Stimulated activated CD4-positive, alpha-beta T cell treated with anti-CD3 and anti-CD28 coated beads, Interleukin-1b, Interleukin-23, amount 100 ng/mL, for 24 hours (primary cell): ENCODE measurements around the gene POLR3K.
"Not testable (repeated sequence)": the region's sequence is repeated elsewhere in the genome, so short reads cannot be mapped to it uniquely, and the experiment has no call there.

Experiments used
- DNase-seq, 4 experiments: peaks; one replicate each; pipeline ENCODE4 v3.0.0-alpha.2; 2020; ENCODE audit warnings: low read depth in 4 of 4, low spot score in 1 of 4

Gene POLR3K

GRCh38 chr16:47234-47633 lies 6.2 kb downstream of the POLR3K start:
- no peak for DNase-seq

- DNase-seq, result not testable (repeated sequence)
These were observed 6.9 kb downstream of the POLR3K start for GRCh38 chr16:46510-46909.

- DNase-seq, result no peak
These were observed 8.0 kb downstream of the POLR3K start for GRCh38 chr16:45454-45853.

- no peak for DNase-seq
These were observed 8.8 kb downstream of the POLR3K start for GRCh38 chr16:44655-45054.

GRCh38 chr16:43294-43693 lies 10.1 kb downstream of the POLR3K start:
- DNase-seq, result no peak

- no peak for DNase-seq
These were observed 10.7 kb downstream of the POLR3K start for GRCh38 chr16:42691-43090.

- DNase-seq, result no peak
These were observed 11.3 kb downstream of the POLR3K start for GRCh38 chr16:42069-42457.

- DNase-seq, result no peak
These were observed 11.9 kb downstream of the POLR3K start for GRCh38 chr16:41439-42068.

- peak in 1 of 4 experiments; percentile 12 for DNase-seq
These were observed 14.2 kb downstream of the POLR3K start for GRCh38 chr16:38941-39892.

GRCh38 chr16:38206-38605 lies 15.2 kb downstream of the POLR3K start:
- DNase-seq, result not testable (repeated sequence)

- DNase-seq, result no peak
These were observed 15.9 kb downstream of the POLR3K start for GRCh38 chr16:37511-37910.

- DNase-seq, result no peak
These were observed 16.9 kb downstream of the POLR3K start for GRCh38 chr16:36336-36984.

GRCh38 chr16:35678-36305 lies 17.6 kb downstream of the POLR3K start:
- DNase-seq, result no peak

- no peak for DNase-seq
These were observed 18.3 kb downstream of the POLR3K start for GRCh38 chr16:35011-35677.

- no peak for DNase-seq
These were observed 18.8 kb downstream of the POLR3K start for GRCh38 chr16:34648-34987.

- no peak for DNase-seq
These were observed 19.3 kb downstream of the POLR3K start for GRCh38 chr16:33877-34647.

- not testable (repeated sequence) for DNase-seq
These were observed 20.1 kb downstream of the POLR3K start for GRCh38 chr16:33154-33876.

GRCh38 chr16:30627-31026 lies 22.8 kb downstream of the POLR3K start:
- not testable (repeated sequence) for DNase-seq

- not testable (repeated sequence) for DNase-seq
These were observed 27.5 kb downstream of the POLR3K start for GRCh38 chr16:25926-26348.

GRCh38 chr16:24151-24550 lies 29.3 kb downstream of the POLR3K start:
- not testable (repeated sequence) for DNase-seq
